NCI-H146 treated with DMSO at 0.1 percent for 48 hours (cell line): ENCODE results near the gene FICD.

Experiments used
- DNase-seq: peaks from one replicate; lab custom pipeline; 2025; ENCODE audit not compliant: unreplicated experiment; lab: John Stamatoyannopoulos, UW

Gene FICD

DNA sequence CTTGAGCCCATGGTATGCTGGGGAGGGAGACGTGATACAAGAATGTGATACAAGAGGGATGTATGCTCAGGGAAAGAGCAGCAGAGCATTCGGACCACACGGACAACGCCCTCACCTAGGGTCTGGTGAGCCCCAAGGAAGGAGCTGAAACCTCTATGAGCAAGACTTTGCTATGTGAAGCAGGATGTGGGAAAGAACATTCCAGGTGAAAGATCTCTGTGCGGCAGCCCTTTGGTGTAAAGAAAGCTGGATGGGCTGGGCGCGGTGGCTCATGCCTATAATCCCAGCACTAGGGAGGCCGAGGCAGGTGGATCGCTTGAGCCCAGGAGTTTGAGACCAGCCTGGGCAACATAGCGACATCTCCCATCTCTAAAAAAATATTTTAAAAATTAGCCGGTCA, 16.9 kb upstream of the FICD start:
- DNase-seq, result no peak

- no peak for DNase-seq
Measured at GRCh38 chr12:108502922-108503321, 12.2 kb upstream of the FICD start.

DNA sequence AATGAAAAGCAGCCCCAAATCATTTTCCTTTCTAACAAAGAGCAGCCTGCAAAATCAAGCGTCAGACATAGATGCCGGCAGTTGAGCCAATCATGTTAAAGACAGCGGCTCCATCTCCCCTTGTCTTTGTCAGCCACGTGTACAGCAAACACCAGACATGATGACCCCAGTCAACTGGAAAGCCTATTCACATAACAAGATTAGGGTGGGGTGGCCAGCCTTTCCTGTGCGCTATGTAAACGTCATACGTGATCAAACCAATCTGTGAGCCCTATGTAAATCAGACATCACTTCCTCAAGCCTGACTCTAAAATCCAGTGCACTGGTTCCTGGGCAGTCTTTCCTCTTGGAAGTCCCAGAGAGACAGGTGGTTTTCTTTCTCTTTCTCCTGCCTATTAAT, 9.9 kb upstream of the FICD start:
- DNase-seq, result peak; percentile 7

GRCh38 chr12:108507971-108508642, 7.0 kb upstream of the FICD start:
- no peak for DNase-seq

DNA sequence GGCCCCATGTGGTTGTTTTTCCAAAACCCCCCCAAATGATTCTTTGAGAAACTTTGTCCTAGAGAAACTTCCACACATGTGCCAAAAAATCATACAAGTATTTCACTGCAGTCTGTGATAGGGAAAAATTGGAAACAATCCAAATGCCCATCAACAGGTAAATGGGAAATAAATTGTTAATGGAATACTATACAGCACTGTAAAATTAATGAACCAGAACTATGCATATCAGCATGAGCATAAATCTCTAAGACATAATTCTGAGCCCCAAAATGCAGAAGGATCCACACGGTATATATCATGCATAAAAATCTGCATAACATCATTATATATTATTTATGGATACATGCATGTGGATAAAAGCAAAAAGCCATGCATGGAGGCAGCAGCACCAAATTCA, 5.3 kb upstream of the FICD start:
- no peak for DNase-seq

GRCh38 chr12:108510836-108511235, 4.2 kb upstream of the FICD start:
- DNase-seq, result no peak

GRCh38 chr12:108511633-108512540, 3.2 kb upstream of the FICD start:
- peak; percentile 49 for DNase-seq

DNA sequence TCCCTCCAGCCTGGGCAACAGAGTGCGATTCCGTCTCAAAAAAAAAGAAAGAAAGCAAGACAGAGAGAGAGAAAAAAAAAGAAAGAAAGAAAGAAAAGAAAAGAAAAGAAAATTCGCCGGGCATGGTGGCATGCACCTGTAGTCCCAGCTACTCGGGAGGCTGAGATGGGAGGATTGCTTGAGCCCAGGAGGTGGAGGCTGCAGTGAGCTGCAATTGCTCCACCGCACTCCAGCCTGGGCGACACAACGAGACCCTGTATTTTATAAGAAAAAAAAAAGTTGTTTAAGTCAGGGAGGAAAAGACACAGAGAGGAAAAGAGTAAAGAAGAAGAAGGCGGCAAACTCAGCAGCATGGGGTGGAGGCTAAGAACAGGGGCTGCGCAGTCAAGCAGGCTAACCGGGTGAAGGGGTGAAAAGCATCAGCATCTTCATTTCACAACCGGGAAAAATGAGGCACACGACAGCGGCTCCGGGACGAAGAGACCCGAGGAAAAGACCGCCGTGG, 557 bp upstream of the FICD start:
- DNase-seq, result no peak

GRCh38 chr12:108515916-108516315, 839 bp downstream of the FICD start:
- no peak for DNase-seq

- no peak for DNase-seq
Measured at GRCh38 chr12:108516511-108517275, 1.6 kb downstream of the FICD start.

DNA sequence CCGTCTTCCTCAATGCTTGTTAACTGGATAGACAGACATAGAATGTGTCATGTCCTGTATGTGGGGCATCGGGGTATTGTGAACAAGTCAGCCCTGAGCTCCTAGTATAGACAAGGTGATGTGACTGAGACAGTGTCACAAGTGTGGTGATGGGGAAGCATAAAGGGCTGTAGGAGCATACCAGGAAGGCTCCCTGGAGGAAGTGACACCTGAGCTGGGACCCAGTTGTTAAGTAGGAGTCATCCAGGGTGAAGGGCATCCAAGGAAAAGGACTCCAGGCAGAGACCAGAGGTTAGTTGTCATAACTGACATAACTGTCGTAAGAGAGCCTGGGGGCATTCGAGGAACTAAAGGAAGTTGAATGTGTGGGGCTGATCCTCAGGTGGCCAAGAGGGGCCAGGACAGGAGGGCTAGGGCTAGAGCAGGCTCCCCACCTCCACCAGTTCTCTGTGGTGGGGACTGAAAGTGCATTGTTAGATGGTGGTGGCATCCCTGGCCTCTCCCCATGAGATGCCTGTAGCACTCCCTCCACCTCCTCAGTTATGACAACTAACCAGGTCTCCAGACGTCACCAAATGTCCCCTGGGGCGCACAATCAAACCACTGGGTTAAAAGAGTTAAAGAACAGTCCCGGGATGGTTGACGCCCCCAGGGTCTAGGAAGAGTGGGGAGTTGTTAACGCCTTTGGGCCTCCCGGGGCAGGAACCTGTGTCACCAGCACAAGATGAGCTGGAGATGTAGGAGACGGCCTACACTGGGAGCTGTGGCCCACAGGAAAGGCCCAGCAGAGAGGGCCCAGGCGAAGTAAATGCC, 2.4 kb downstream of the FICD start:
- DNase-seq, result no peak

DNA sequence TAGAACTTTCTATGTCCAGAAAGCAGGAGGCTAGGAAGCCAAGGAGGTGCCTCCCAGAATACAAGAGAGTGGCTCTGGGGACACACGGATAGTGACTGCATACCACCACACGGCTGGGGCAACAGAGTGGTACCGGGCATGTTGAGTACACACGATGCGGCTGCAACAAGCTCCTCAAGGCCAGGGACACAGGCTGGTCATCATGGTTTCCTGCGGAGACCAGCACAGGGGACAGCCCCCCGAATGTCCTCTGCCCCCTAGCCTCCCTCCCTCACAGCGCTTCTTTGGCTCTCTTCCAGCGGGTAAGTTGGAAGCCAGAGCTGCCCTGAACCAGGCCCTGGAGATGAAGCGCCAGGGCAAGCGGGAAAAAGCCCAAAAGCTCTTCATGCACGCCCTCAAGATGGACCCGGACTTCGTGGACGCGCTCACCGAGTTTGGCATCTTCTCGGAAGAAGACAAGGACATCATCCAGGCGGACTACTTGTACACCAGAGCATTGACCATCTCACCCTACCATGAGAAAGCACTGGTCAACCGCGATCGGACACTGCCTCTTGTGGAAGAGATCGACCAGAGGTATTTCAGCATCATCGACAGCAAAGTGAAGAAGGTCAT, 3.1 kb downstream of the FICD start:
- DNase-seq, result no peak

- no peak for DNase-seq
Measured at GRCh38 chr12:108518716-108519496, 3.8 kb downstream of the FICD start.

DNA sequence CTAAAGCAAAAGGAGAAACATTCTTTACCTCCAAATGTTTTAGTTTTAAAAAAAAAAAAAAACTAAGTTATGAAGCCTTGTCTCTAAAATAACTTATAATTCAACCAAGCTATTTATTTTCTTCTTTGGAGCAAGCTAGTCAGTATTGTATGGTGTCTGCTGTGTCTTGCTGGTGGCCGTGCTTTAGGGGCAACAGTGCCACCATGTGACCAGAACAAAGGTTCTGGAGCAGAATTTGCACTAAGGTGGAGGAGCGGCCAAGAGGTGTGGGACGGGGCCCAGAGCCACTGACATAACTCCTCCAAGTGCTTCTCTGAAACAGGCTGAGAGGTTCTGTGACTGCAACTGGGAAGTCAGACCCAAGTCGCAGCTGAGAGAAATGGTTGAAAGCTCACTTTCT, 4.5 kb downstream of the FICD start:
- no peak for DNase-seq

GRCh38 chr12:108523365-108523764, 8.3 kb downstream of the FICD start:
- no peak for DNase-seq

DNA sequence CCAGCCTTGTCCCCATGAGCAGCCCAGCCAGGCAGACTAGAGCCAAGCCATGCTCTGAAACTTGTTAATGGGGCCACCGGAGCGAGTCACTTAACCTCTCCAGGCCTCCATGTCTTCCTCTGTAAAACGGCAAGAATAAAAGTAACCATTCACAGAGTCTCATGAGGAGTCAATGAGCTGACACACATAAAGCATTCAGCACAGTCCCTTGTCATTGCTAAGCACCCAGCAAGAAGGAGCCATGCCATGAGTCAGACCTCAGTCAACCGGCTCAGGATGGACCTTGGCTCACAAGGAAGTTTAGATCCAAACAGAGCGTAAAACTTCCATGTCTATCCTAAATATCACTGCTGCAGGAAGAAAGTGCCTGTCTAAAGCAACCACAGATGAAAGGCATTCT, 10.6 kb downstream of the FICD start:
- DNase-seq, result no peak

GRCh38 chr12:108526482-108527165, 11.5 kb downstream of the FICD start:
- DNase-seq, result no peak

DNA sequence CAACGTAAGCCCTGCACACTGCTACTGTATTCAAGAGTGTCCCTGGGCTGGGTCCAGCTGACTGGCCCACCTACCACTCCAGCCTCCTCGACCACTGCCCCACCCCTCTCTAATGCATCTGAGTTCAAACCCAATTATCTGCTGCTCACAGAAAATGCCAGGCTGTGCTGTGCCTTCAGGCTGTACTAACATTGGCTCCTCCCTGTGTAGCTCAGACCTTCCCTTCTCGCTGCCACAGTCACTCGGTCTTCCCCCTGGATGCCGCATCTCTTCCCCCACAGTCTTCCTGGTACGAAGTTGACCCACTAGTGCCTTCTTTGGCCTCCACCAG, 12.1 kb downstream of the FICD start:
- DNase-seq, result no peak

- no peak for DNase-seq
Measured at GRCh38 chr12:108530161-108530560, 15.1 kb downstream of the FICD start.
